Measurements from ENCODE around the gene KYNU.

DNA sequence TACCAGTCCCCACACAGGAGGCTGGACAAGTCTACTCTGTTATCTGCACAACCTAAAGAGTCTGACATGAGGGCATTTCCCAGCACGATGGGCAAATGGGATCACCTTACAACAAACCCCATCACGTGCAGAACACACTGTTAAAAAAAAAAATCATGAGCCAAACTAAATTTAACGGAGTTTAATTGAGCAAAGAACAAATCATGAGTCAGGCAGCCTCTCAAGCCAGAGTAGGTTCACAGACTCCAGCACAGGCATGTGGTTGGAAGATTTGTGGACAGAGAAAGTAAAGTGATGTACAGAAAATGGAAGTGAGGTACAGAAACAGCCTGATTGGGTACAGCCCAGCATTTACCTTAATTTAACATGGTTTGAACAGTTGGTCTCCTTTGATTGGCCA is 59.9 kb downstream of the KYNU start:
- TF ChIP-seq GATA2 (IDR thresholded peaks at IDR 0.05; ENCODE audit: low read depth, low read length) (no peak), GATA3 (IDR thresholded peaks at IDR 0.05; ENCODE audit: low read depth, low read length) (no peak)

All from SH-SY5Y (cell line).